LNCaP clone FGC (cell line): ENCODE results near the gene ATP6V1B1.

Experiments used
- DNase-seq: peaks from one replicate; pipeline ENCODE4 v3.0.0-alpha.2; 2011; ENCODE audit warnings: low read depth
- H3K4me3 ChIP-seq: 2 replicates; pipeline ENCODE4 v1.5.1; 2011; ENCODE audit warnings: mild to moderate bottlenecking, low read depth, low read length, control low read depth
- TF ChIP-seq, protein P1 (sequence below): IDR thresholded peaks from 2 replicates; pipeline ENCODE4 v1.5.1; 2012; ENCODE audit warnings: mild to moderate bottlenecking; ENCODE audit not compliant: control insufficient read depth, insufficient read depth; ENCODE audit errors: extremely low read depth

ATP6V1B1 gene

DNA sequence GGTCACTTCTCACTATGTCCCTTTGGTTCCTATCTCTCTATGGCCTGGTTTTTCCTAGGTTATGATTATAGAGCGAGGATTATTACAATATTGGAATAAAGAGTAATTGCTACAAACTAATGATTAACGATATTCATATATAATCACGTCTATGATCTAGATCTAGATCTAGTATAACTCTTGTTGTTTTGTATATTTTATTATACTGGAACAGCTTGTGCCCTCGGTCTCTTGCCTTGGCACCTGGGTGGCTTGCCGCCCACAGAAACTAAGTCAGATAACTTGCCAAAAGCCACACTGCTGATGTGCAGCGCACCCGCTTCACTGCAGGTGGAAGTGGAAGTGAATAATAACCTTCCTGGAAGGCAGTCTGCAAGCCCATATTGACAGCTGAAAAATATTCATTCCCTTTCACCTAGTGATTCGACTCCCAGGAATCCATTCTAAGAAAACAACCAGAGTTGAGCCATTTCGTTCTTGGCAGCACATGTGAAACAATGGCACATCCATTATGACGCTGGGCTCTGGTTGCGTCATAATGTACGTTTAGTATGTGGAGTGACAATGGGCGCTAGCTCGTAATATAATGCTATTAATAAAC, 42.0 kb downstream of the ATP6V1B1 start:
- no peak overlapping the region; the same call in 1 of the 2 replicates for H3K4me3 ChIP-seq
- TF ChIP-seq, protein P1, sequence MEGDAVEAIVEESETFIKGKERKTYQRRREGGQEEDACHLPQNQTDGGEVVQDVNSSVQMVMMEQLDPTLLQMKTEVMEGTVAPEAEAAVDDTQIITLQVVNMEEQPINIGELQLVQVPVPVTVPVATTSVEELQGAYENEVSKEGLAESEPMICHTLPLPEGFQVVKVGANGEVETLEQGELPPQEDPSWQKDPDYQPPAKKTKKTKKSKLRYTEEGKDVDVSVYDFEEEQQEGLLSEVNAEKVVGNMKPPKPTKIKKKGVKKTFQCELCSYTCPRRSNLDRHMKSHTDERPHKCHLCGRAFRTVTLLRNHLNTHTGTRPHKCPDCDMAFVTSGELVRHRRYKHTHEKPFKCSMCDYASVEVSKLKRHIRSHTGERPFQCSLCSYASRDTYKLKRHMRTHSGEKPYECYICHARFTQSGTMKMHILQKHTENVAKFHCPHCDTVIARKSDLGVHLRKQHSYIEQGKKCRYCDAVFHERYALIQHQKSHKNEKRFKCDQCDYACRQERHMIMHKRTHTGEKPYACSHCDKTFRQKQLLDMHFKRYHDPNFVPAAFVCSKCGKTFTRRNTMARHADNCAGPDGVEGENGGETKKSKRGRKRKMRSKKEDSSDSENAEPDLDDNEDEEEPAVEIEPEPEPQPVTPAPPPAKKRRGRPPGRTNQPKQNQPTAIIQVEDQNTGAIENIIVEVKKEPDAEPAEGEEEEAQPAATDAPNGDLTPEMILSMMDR = no peak
- DNase-seq = no peak

DNA sequence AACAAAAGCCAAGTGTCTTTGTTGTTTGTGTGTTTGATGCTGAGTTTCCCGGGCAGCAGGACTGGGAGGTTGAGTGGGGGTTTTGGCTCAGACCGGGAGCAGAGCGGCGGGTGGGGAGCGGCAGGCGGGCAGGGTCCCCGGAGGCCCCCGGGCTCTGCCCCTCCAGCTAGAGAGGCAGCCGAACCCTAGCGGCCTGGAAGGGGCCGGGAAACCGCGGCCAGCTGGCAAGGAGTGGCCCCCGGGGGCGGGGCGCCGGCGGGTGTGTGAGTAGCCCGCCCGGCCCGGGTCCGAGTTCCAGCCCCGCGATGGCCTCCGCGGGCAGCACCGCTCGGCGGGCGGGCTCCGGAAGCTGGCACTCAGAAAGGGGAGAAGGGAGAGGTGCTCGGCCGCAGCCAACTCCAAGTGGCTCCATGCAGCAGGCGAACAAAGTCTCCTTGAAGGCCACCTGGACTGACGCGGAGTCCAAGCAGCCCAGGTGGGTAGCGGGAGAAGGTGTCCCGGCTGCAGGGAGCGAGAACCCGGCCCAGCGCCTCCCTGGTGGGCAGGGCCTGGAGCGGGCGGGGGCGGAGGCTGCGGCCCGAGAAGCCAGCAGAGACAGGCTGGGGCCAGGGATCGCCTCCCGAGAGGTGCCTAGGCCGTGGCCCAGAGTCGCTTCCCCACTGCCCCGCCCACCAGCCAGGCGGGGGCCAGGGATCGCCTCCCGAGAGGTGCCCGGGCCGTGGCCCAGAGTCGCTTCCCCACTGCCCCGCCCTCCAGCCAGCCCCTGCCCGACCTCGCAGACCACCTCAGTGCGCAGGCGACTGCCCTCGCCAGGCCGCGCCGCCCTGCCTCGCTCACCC, 42.9 kb downstream of the ATP6V1B1 start, which contains the start of gene ANKRD53:
Gene ANKRD53 (plus strand): TSS at position 290 of the 839 bp plus-strand sequence. CDS start 16 bp downstream, at position 306.
- H3K4me3 ChIP-seq = no peak within 1 kb of the TSS; the same call in 1 of the 2 replicates
- TF ChIP-seq, protein P1 = no peak
- DNase-seq = no peak

DNA sequence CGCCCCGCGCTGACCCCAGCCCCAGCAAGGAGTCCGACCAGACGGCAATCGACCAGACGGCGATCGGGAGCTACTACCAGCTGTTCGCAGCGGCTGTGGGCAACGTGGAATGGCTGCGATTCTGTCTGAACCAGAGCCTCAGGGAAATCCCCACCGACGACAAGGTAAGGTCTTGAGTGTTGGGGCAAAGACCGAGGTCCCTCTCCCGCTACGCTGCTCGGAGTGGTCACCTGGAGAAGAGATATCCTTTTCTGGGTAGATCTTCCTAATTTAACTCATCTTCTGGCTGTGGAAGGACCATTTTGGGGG, 43.4 kb downstream of the ATP6V1B1 start:
- no peak for DNase-seq
- TF ChIP-seq, protein P1 = no peak
- no peak overlapping the region for H3K4me3 ChIP-seq

DNA sequence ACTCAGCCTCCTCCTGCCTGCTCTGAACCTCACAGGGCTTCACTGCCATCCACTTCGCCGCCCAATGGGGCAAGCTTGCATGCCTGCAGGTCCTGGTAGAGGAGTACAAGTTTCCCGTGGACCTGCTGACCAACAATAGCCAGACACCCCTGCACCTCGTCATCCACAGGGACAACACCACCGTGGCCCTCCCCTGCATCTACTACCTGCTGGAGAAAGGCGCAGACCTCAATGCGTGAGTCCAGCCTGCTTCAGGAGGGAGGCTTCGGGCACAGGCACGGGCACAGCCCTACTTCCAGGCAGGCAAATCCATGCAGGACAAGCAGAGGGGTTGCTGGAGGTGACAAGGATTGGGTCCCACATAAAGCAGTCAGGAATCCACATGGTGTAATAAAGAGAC, 43.9 kb downstream of the ATP6V1B1 start:
- no peak for DNase-seq
- H3K4me3 ChIP-seq = no peak overlapping the region
- TF ChIP-seq, protein P1 = no peak

DNA sequence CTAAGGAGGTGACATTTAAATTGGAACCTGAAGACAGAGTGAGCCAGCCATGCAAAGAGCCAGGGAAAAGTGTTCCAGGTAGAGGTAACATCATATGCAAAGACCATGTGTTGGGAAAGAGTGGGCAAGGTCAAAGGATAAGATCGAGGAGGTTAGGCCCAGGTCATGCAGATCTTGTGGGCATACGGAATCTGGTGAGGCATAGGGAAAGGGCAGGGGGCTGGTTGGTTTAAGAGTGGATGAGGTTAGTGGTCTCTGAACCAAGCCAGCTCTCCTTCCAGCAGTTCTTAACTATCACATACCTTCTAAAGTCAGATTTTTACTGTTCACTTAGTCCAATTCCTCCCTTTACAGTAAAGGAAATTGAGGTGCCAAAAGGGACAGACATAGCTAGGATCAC, 45.7 kb downstream of the ATP6V1B1 start:
- TF ChIP-seq, protein P1 = no peak
- no peak for DNase-seq
- H3K4me3 ChIP-seq = no peak overlapping the region

DNA sequence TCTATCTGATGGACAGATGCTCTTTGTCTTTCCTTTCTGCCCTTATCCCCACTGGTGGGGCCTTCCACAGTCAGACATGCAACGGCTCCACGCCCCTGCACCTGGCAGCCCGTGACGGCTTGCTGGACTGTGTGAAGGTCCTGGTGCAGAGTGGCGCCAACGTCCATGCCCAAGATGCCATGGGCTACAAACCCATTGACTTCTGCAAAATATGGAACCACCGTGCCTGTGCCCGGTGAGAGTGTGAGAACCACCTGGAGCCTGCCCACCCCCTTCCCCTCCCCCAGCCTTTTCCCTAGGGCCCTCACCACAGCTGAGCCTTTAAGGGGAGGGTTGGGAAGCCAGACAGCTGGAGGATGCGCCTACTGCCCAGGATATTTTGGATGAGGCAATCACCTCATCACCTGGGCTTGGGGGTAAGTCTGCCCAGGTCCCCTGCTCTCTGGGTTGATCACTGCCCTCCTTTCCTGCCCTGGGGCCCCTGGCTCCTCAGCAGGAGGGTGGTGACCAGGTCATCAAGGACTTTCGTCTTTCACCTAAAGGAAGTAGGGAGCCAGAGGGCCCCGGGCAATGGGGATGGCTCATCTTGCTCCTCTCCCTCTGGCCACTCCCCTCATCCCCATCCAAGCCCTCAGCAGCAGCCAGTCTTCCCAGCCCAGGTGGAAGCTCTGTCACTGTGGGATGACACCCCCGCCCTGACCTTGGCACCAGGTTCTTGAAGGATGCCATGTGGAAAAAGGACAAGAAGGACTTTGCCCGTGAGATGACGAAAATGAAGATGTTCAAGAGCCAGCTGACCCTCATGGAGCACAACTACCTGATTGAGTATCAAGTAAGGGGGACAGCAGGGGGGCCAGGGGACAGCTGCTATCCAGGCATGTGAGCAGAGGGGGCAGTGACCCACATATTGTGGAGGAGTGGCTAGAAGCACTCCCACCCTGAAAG, 46.4 kb downstream of the ATP6V1B1 start:
- DNase-seq = no peak
- TF ChIP-seq, protein P1 = no peak

More for the DNA sequence above, 46.4 kb downstream of the ATP6V1B1 start:
- H3K4me3 ChIP-seq = no peak overlapping the region
